Natural killer cell (primary cell): Measurements from ENCODE around the gene KRTCAP2. TPM values are rescaled to one million over a fixed set of nuclear protein-coding genes. Genes with fewer than 3 reads are reported as not detected.

ENCODE experiments used
- ATAC-seq, 3 donors: fragments of 150-1000 bp in 2 of 3; fragments of 200-7000 bp in 1 of 3; cut with Tn5 transposase; 1 replicate in 1 of 3; 2 replicates in 2 of 3; pipeline ENCODE4 v1.10.0; 2021; ENCODE audit warnings: mild to moderate bottlenecking in 2 of 3, moderate library complexity in 2 of 3
- DNase-seq, 2 donors: peaks; one replicate each; pipeline versions ENCODE4 v3.0.0 to v3.0.0-alpha.2; 2013 to 2021; ENCODE audit warnings: mixed read lengths in 1 of 2
- H3K27ac ChIP-seq: one replicate; pipeline ENCODE4 v1.5.1; 2013; ENCODE audit warnings: mild to moderate bottlenecking, low read length
- H3K27me3 ChIP-seq: one replicate; pipeline ENCODE4 v1.6.1; 2013; ENCODE audit warnings: low read length; ENCODE audit not compliant: control insufficient read depth, insufficient read depth
- H3K36me3 ChIP-seq: one replicate; pipeline ENCODE4 v1.6.1; 2013; ENCODE audit warnings: low read length; ENCODE audit not compliant: control insufficient read depth, insufficient read depth
- H3K4me1 ChIP-seq: one replicate; pipeline ENCODE4 v1.6.1; 2013; ENCODE audit warnings: low read length; ENCODE audit not compliant: control insufficient read depth, insufficient read depth
- H3K4me3 ChIP-seq: one replicate; pipeline ENCODE4 v1.5.1; 2013; ENCODE audit warnings: low read length
- H3K9me3 ChIP-seq: one replicate; pipeline ENCODE4 v1.6.1; 2013; ENCODE audit warnings: low read length; ENCODE audit not compliant: control insufficient read depth, insufficient read depth
- H3K27ac Mint-ChIP-seq, 2 donors: one replicate each; pipeline ENCODE4 v1.8.0; 2022; ENCODE audit warnings: mild to moderate bottlenecking in 2 of 2, mixed read lengths in 2 of 2, moderate library complexity in 1 of 2
- H3K27me3 Mint-ChIP-seq, 2 donors: one replicate each; pipeline ENCODE4 v1.8.0; 2022; ENCODE audit warnings: low read depth in 2 of 2, mixed read lengths in 2 of 2
- H3K36me3 Mint-ChIP-seq: one replicate; pipeline ENCODE4 v1.8.0; 2022; ENCODE audit warnings: mixed read lengths
- H3K4me1 Mint-ChIP-seq, 2 donors: one replicate each; pipeline ENCODE4 v1.8.0; 2022; ENCODE audit warnings: mixed read lengths in 2 of 2
- H3K4me3 Mint-ChIP-seq: one replicate; pipeline ENCODE4 v1.8.0; 2022; ENCODE audit warnings: mild to moderate bottlenecking, moderate library complexity, mixed read lengths
- H3K9me3 Mint-ChIP-seq, 2 donors: one replicate each; pipeline ENCODE4 v1.8.0; 2022; ENCODE audit warnings: mixed read lengths in 2 of 2
- CTCF ChIP-seq: fragments of 200-600 bp; IDR thresholded peaks from one replicate; pipeline ENCODE4 v1.8.0; 2022; ENCODE audit warnings: antibody characterized with exemption
- WGBS: methylation state at CpG from one replicate; pipeline ENCODE4 v1.1.7; 2013; ENCODE audit warnings: missing lambda C conversion rate; ENCODE audit not compliant: insufficient coverage; 5-methylcytosine and 5-hydroxymethylcytosine counted together
- intact Hi-C: fragments of 100-400 bp; cut with micrococcal nuclease; formaldehyde crosslinking; loops from one replicate; pipeline ENCODE4 v1.14.2; 2022
- total RNA-seq, 4 donors: library from RNA; stranded (reverse); fragments of 120-200 nt in 1 of 4; gene quantifications; one replicate each; pipeline versions ENCODE4 v1.2.3 to v1.2.4, GENCODE V29; 2013 to 2022

KRTCAP2 gene
- total RNA-seq, 3 donors from 2014 or later (not counting 1 experiment from before 2014, with no cell fraction given): 95.3 to 113 (median 104) TPM

GRCh38 chr1:155177918-155178281, 4.8 kb upstream of the KRTCAP2 start:
- Mint-ChIP-seq H3K4me3 (no peak overlapping the region), H3K4me1 (peaks cover 18 to 30% of the 10 kb centered on the region in 2 donors), H3K36me3 (no peaks in the 10 kb centered on the region), H3K27me3 (peaks cover 0 to 5% of the 10 kb centered on the region in 2 donors), H3K9me3 (no peaks in the 10 kb centered on the region), H3K27ac (no peak overlapping the region)
- TF ChIP-seq CTCF: no peak
- Histone ChIP-seq H3K27ac (no peak overlapping the region), H3K4me1 (peaks cover 24% of the 10 kb centered on the region), H3K4me3 (no peak overlapping the region), H3K36me3 (peaks cover 2% of the 10 kb centered on the region), H3K9me3 (no peaks in the 10 kb centered on the region), H3K27me3 (no peaks in the 10 kb centered on the region)
- intact Hi-C loops: loop anchor here (5.0 kb wide), 2 partner anchors 49 to 414 kb away; no protein-coding TSS in a partner anchor
- ATAC-seq: no peak
- WGBS: 98% methylated on average over 9 of the region's 9 CpGs
- DNase-seq: no peak

- Mint-ChIP-seq H3K4me3 (no peak overlapping the region), H3K27me3 (peaks cover 0 to 5% of the 10 kb centered on the region in 2 donors), H3K9me3 (no peaks in the 10 kb centered on the region), H3K27ac (no peak overlapping the region), H3K36me3 (no peaks in the 10 kb centered on the region), H3K4me1 (peaks cover 22 to 34% of the 10 kb centered on the region in 2 donors)
- 81% methylated on average over 11 of the region's 11 CpGs for WGBS
- no peak overlapping the region for H3K4me3 ChIP-seq
- ATAC-seq (no peak), DNase-seq (peak in 1 of 2 donors; percentile 14)
- H3K9me3 ChIP-seq: no peaks in the 10 kb centered on the region
- no peak for TF ChIP-seq CTCF
- H3K36me3 ChIP-seq: peaks cover 2% of the 10 kb centered on the region
- intact Hi-C loops: loop anchor here (5.0 kb wide), 2 partner anchors 50 to 415 kb away; no protein-coding TSS in a partner anchor
- no peaks in the 10 kb centered on the region for H3K27me3 ChIP-seq
- H3K4me1 ChIP-seq: peaks cover 28% of the 10 kb centered on the region
- H3K27ac ChIP-seq: no peak overlapping the region
Observed at GRCh38 chr1:155177192-155177917, 4.3 kb upstream of the KRTCAP2 start.

- intact Hi-C loops: loop anchor here (5.0 kb wide), 2 partner anchors 51 to 416 kb away; no protein-coding TSS in a partner anchor
- H3K4me3 ChIP-seq: no peak overlapping the region
- DNase-seq (peak; percentile 79 to 93), ATAC-seq (peak; percentile 59 to 73 (median 59))
- peaks cover 33% of the 10 kb centered on the region for H3K4me1 ChIP-seq
- no peaks in the 10 kb centered on the region for H3K27me3 ChIP-seq
- peaks cover 2% of the 10 kb centered on the region for H3K36me3 ChIP-seq
- 62% methylated on average over 8 of the region's 8 CpGs for WGBS
- no peak overlapping the region for H3K27ac ChIP-seq
- TF ChIP-seq CTCF: peak; percentile 93
- H3K9me3 Mint-ChIP-seq: no peaks in the 10 kb centered on the region
- peak overlapping the region in 1 of 2 donors; percentile 18 for H3K27ac Mint-ChIP-seq
- H3K4me1 Mint-ChIP-seq: peaks cover 28 to 40% of the 10 kb centered on the region in 2 donors
- H3K9me3 ChIP-seq: no peaks in the 10 kb centered on the region
- H3K27me3 Mint-ChIP-seq: peaks cover 0 to 5% of the 10 kb centered on the region in 2 donors
- H3K4me3 Mint-ChIP-seq: peak overlapping the region; percentile 59
- H3K36me3 Mint-ChIP-seq: no peaks in the 10 kb centered on the region
Observed at GRCh38 chr1:155176544-155177071, 3.5 kb upstream of the KRTCAP2 start.
